GM18498 (cell line): Measurements from ENCODE around the gene PRR20G.

ENCODE experiments used
- ATAC-seq: cut with Tn5 transposase; IDR thresholded peaks from one replicate; pipeline ENCODE4 v1.9.1; 2021; ENCODE audit warnings: mild to moderate bottlenecking, moderate library complexity; ENCODE audit not compliant: unreplicated experiment

The PRR20G gene

GRCh38 chr3:127264794-127265514 is 22.9 kb downstream of the PRR20G start:
- no peak for ATAC-seq

- ATAC-seq: no peak
These were observed 23.6 kb downstream of the PRR20G start for GRCh38 chr3:127264292-127264691.

GRCh38 chr3:127263586-127264231 is 24.1 kb downstream of the PRR20G start:
- ATAC-seq: no peak

GRCh38 chr3:127263037-127263436 is 24.8 kb downstream of the PRR20G start:
- ATAC-seq: no peak

- ATAC-seq: no peak
These were observed 25.3 kb downstream of the PRR20G start for GRCh38 chr3:127262533-127262932.

- ATAC-seq: no peak
These were observed 25.9 kb downstream of the PRR20G start for GRCh38 chr3:127261925-127262324.

GRCh38 chr3:127260826-127261555 is 26.9 kb downstream of the PRR20G start:
- no peak for ATAC-seq

- ATAC-seq: no peak
These were observed 27.4 kb downstream of the PRR20G start for GRCh38 chr3:127260416-127260815.

GRCh38 chr3:127259882-127260281 is 28.0 kb downstream of the PRR20G start:
- ATAC-seq: no peak

GRCh38 chr3:127258733-127259132 is 29.1 kb downstream of the PRR20G start:
- ATAC-seq: no peak

- no peak for ATAC-seq
These were observed 30.5 kb downstream of the PRR20G start for GRCh38 chr3:127257351-127257750.

GRCh38 chr3:127256733-127257271 is 31.0 kb downstream of the PRR20G start:
- ATAC-seq: no peak

GRCh38 chr3:127256138-127256537 is 31.7 kb downstream of the PRR20G start:
- no peak for ATAC-seq

GRCh38 chr3:127255516-127255915 is 32.3 kb downstream of the PRR20G start:
- ATAC-seq: no peak

GRCh38 chr3:127254730-127255129 is 33.1 kb downstream of the PRR20G start:
- ATAC-seq: no peak

- ATAC-seq: no peak
These were observed 33.7 kb downstream of the PRR20G start for GRCh38 chr3:127254033-127254644.

GRCh38 chr3:127253491-127253890 is 34.4 kb downstream of the PRR20G start:
- ATAC-seq: no peak

GRCh38 chr3:127252446-127252845 is 35.4 kb downstream of the PRR20G start:
- ATAC-seq: no peak

GRCh38 chr3:127250032-127250431 is 37.8 kb downstream of the PRR20G start:
- ATAC-seq: no peak

- no peak for ATAC-seq
These were observed 40.6 kb downstream of the PRR20G start for GRCh38 chr3:127247292-127247691.

GRCh38 chr3:127238602-127239001 is 49.2 kb downstream of the PRR20G start:
- ATAC-seq: no peak
